HCEC 1CT (cell line): ENCODE data around the gene ZNF385B.

Experiments used
- DNase-seq: peaks from one replicate; pipeline ENCODE4 v3.0.0-alpha.2; 2017

Gene ZNF385B

DNA sequence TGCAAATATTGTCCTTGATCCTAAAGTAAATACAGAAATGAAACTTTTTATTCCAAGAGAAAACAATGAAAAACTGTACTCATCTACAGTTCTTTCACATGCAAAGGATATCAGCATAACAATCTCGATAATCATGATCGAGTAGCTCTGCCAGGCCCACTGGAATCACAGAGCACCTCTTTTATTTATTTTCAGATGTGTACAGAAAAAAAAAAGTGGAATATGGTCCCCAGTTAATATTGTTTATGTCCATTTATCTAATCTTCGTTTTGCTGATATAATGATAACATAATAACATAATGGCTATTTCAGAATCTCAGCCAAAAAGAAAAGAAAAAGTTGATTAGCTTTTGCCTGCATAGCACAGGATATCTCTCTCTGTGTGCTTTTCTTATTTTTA, 6.5 kb downstream of the ZNF385B start:
- DNase-seq: no peak

DNA sequence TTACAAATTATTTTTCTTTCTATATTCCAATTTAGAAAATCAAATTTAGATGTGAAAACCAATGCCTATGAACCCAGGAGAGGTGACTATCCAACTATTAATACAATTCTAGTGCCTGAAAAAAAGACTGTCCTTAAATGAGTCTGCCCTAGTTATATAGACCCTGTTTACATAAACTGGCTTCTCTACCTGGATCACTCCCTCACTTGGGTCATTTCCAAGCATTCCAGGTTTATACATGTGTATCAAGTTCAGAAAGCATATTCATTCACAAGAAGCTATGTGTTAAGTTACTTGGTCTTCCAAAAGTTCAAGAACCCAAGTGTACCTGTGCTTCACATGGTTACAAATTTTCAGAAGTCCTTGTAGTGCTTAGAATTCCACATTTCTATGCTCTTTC, 8.3 kb downstream of the ZNF385B start:
- no peak for DNase-seq

DNA sequence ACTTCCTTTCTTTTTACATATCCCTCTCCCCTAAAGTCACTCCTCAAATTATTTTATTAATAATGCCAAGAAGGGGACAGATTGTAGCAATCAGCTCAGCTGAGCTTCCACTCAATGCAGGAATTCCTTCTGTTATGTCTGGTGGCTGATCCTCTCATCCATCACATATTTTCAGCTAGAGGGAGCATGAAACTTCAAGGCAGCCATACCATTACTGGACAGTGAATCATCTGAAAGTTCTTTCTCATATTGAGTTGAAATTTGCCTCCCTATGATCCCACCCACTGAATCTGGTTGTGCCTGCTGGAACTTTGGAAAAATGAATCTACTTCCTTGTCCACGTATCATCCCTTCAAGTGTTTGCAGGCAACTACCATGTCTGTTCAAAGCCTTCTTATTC, 11.2 kb downstream of the ZNF385B start:
- peak; percentile 58 for DNase-seq

DNA sequence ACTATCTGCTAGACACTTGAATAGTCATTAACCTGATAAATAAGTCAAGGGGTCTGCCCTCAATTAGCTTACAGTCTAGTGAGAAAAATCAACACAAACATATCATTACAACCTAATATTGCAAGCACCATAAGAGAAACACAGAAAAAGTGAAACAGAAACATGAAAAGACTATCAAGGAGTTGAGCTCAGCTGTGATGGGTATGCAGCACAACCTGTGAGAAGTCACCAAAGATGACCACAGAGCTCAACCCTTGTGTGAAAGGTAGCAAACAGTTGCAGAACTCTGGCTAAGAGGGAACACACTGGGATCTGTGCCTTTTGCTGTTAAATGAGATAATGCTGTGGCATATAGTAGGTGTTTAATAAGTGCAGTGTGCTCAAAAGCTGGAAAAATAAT, 11.7 kb downstream of the ZNF385B start:
- no peak for DNase-seq

DNA sequence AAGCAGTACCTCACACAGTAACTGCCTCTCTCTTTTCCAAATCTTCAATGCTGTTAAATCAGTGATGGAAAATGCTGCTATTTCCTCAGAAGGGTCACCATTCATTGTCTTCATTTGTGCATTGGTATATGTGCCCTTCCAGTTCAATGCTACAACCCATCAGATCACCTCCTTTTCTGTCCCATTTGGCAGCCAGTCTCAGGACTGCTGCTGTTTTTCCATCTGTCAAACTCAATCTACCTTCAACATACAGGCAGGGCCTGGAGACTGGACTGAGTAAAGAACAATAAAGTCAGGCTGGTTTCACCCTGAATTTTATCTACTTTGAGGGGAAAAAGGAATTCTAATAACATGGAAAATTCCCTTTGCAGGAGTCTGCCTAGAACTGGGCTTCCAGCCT, 17.9 kb downstream of the ZNF385B start:
- no peak for DNase-seq

DNA sequence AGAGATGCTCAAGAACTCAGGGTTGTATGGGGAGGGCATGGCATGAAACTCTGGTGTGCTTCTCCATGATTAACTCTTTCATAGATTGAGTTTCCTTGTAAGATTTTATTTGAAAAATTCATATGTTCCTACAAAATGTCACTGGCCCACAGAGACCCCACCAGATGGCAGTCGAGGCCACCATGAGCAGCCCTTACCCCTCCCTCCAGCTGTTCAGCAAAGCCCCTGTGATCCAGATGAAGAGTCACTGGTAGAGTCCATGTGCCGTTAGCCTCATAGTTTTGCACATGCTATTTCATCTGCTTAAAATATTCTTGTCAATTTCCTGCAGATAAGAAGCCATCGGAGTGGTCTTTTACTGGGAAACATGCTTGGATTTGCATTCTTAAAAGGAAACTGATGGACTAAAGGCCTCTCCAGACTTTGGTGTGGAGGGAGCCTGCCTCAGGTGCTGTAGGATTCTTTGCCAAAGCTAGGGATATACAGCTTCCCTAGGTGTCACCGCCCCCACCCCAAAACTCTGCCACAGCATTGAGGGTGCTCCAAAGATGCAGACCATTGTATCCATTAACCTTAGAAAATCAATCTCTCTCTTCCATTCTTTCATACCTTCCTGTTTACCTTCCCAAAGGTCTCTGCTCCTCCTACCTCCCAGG, 18.8 kb downstream of the ZNF385B start:
- DNase-seq: no peak

DNA sequence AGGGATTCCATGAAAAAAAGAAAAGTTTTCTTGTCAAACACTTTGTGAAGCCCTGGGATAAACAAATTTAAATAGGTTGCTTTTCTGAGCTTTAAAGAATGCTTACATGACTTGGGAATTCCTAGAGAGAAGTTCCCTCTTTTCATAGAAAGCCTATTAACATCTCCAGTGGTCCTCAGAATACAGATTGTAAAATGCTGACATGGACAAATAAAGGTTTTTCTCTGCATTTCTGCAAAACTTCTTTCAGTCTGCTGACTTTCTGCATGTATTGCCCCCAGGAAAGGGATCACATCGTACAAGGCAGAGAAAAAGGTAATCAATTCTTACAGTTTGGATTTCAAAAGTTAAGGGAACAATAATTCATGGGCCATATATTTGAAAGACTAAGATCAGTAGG, 20.6 kb downstream of the ZNF385B start:
- DNase-seq: no peak

DNA sequence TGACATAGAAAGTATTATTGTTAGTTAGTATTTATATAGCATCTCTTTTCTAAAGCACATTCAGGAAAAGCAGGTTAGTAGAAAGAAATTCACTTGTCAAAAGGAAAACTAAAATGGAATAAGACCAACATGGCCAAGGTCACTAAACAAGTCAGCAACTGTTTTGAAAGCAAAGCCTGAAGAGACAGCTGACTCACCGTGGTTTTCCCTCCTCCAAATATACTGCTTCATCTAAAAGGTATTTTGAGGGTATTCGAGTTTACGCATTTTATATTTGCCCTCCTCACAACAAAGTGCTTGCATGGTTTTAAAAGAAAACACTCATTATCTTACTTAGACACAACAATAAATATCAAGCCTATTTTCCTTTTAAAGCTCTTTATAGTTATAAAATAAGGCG, 24.0 kb downstream of the ZNF385B start:
- DNase-seq: peak; percentile 66

DNA sequence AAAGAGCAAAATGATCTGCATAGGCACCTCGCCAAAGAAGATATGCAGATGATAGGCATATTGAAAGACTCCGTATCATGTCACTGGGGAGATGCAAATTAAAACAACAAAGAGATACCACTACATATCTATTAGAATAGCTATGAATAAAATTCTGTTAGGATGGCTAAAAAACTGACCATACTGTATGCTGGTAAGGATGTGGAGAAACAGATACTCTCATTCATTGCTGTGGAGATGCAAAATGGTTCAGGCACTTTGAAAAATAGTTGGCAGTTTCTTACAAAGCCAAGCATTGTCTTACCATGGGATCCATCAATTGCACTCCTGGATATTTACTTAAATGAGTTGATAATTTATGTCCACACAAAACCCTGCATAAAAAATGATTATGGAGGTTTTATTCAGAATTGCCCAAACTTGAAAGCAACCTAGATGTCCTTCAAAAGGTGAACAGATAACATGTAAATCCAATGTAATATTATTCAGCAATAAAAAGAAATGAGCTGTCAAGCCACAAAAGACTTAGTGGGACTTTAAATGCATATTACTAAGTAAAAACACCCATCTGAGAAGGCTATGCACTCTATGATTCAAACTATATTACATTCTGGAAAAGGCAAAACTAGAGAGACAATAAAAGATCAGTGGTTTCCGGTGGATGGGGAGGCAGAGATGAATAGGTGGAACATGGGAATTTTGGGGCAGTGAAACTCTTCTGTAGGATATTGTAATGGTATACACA, 31.2 kb downstream of the ZNF385B start:
- no peak for DNase-seq

DNA sequence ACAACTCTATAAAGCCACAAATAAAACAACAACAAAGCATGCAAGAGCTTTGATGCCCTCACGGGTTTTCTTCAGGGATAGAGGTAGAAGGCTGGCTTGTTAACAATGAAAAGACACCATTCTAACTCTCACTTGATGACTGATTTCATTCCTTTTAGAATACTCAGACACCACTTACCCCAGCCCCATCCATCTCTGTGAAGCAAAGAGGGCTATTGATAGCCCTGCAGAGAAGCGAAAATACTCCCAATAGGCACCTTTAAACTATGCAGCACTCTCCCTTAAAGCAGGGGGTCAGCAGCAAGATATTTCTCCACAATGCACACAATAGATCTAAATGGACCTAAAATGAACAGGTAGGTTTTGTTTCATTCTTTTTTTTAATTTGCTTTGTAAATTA, 35.1 kb downstream of the ZNF385B start:
- DNase-seq: no peak

DNA sequence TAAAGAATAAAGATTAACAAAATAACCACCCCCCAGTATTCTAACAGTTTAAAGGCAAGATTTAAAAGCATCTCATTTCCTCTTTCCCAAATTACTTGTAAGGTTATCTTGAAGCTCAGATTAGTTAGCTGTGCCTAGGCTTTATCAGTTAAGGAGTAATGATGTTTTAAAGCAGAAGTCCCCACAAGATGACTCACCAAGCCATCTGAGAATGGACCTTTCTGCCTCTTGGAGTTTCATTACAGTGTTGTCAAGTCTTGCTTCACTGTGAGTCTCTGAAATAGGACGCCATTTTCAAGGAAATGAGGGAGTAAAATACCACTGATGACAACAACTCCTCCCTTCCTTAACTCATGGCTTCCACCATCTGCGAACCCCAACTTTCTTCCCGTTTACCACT, 35.9 kb downstream of the ZNF385B start:
- peak; percentile 6 for DNase-seq

DNA sequence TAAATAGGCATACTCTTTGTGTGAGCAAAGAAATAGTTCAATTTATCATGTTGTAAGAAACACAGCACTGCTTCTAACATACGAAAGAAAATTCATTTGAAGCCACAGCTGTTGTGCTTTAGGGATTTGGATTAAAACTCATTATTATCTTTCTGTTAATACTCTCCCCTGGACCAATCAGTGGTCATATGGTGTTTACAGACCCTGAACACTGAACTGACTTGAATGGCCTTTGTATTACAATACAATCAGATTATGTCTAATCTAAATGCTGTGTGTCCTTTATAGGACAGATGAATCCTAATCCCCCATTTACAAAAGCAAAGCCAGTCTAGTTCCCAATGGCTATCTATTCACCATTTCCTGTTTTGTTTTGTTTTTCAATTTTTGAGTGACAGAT, 36.5 kb downstream of the ZNF385B start:
- no peak for DNase-seq

DNA sequence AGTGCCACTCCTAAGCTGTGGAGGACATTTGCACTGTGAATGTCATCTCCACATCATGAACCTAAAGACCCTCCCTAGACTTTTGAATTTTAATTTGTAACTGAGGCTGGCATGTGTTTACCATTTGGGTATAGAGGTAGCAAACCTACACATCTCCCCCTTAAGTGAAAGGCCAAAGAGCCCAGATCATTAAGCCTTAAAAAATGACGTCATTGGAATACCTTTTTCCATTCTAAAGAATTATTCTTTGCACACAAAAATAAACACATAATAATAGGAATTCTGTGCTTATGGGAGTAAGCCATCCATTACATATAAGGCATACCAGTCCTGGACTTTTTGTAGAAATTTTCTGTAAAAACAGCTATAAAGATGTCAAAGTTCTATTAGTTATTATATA, 38.9 kb downstream of the ZNF385B start:
- no peak for DNase-seq

DNA sequence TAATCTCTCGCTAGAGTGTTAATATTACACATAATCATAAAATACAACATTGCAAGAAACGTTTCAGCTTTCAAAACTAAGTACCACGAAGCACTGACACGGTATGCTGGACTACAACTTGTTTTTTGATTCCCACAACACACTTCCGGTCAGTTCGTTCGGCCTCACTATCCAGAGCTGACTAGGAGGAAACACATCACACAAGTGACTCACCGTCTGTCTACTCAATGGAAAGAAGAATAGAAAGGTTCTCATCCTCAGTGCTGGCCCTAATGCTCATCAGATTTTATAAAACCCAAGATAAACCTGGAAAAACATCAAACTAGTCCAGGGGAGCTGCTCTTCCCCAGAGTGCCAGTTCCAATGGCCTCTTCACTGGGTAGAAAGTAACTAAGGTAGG, 42.9 kb downstream of the ZNF385B start:
- DNase-seq: peak; percentile 41

DNA sequence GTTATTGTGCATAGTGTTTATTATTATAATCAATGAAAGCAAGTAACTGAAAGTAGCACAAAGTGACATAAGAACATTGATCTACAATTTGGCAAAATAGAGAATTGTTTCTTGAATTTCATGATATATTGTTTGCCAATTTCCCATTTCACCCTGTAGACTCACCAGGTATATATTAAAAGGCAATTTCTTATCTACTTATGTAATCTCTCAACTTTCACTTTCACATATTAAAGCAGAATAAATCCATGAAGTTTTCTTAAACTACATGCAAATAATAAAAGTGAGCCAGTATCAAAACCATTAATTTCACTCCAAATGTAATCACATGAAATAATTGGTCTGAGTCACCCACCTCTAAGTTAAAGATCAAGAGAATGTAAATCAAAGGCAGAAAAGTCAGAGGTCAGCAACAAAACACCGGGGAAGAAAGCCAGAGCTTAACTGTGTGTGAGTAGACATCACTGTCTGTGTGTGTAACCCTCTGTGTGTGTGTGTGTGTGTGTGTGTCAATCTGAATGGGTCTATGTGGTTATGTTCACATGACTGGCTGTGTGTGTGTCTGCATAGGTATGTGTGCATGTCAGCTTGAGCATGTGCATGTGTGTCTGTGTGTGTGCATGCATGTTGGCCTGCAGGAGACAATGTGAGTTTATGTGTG, 44.1 kb downstream of the ZNF385B start:
- DNase-seq: peak; percentile 2

DNA sequence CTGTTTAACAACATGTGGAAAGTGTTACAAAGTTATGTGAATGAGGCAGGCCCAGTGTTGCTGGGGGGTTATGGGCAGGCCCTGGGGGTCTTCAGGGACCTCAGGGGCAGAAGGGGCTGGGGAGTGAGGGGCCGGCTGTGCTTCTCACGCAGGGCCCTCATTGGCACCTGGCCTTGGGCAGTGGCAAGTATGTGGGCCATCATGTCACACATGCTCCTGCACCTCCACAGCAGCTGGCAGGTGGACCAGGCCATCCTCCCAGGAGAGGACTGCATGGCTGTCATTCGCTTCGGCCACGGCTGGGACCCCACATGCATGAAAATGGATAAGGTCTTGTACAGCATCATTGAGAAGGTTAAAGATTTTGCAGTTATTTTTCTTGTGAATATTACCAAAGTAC, 47.4 kb downstream of the ZNF385B start:
- no peak for DNase-seq

DNA sequence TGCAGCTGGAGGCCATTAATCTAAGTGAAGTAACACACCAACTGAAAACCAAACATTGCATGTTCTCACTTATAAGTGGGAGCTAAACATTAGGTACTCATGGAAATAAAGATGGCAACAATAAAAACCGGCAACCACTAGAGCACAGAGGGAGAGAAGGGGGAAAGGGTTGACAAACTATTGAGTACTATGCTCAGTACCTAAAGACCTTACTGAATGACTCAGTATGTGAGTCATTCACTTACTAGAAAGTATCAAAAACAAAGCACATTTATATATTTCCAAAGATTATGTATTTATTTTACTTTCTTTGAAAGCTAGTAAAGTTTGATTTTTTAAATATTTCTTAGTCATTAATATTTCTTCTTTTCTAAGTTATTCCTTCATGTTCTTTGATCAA, 48.9 kb downstream of the ZNF385B start:
- peak; percentile 6 for DNase-seq

DNA sequence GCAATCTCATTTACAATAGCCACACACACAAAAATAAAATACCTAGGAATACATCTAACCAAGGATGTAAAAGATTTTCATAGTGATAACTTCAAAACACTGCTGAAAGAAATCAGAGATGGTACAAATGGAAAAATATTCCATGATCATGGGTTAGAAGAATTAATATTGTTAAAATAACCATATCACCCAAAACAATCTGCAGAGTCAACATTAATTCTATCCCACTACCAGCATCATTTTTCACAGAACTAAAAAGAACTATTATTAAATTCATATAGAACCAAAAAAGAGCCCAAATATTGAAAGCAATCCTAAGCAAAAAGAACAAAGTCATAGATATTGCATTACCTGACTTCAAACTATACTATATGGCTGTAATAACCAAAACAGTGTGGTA, 50.4 kb downstream of the ZNF385B start:
- no peak for DNase-seq

DNA sequence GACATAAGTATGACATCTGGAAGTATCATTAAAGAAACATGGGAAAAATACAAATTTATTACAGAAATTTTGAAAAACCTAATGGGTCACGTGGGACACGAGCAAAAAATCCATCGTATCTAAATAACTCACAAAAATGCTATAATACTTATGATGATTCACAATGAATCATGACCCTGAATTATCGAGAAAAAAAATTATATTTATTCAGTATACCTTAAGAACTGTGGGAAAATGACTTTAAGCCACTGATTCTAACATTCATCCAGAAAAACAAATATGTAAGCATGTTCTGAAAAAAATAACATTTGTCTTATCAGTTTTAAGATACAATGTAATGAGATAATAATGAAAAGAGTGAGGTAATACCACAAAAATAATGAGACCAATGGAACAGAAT, 51.8 kb downstream of the ZNF385B start:
- no peak for DNase-seq

DNA sequence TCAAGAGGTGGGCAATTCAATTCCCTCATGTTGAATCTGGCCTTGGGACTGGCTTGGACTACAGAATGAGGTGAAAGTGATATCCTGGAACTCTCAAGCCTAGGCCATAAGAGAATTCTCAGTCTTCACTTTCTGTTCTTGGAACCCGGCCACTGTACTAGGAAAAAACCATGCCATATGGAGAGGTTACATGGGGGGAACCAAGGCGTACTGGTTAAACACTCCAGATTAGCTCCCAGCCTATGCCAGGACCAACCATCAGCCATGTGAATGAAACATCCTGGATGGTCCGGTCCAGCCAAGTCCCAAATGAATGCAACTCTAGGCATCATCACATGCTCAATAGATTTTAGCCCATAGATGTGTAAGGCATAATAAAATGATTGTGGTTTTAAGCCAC, 56.4 kb downstream of the ZNF385B start:
- DNase-seq: no peak

DNA sequence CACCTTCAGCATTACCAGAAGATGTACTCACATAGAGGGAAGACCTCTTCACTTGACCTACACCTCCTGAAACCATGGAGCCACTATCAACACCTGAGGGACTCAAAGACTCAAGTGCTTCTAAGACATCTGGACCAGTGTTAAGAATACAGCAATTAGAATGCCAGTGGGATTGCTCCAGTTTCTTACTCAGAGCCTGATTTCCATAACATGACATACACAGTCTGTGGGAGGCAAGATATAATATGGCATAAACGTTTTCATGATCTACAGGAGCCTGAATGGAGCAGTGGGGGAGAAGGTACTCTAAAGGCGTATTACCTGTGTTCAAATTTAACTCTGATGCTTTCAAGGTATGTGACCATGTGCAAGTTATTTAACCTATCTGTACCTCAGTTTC, 57.2 kb downstream of the ZNF385B start:
- no peak for DNase-seq

DNA sequence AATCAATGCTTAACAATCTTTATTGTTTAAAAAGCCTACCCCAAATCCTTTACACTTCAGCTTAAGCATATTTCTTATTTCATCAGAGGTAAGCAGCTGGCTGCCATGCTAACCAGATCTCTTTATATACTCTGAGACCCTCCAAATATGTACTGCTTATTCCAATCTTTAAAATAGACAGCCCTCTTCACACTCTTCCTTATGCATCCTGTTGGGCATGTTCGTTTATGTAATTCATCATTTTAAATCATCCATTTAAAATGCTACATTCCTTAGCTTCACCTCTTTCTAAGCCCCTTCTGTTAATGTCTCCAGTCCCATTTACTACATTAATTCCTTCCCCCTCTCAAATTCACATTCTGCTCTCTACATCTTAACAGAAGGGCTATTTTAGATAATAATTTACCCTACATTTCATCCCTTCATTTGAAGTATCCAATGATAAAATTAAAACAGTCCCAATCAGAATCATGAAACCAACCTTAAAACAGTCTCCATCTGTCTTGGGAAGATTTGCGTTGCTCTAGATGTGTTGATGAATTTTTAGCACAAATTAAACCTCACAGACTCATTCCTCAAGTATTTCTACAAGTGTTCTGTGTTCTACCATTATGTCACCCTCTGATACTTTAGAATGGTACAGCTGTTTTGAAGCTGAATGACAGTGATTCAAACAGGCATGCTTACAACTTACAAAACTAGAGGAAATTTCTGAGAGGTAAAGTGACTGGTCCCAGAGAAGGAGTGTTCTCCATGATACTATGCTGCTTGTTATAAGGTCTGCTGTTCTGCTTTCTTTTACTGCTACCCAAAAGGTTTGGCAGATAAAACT, 59.1 kb downstream of the ZNF385B start:
- no peak for DNase-seq

DNA sequence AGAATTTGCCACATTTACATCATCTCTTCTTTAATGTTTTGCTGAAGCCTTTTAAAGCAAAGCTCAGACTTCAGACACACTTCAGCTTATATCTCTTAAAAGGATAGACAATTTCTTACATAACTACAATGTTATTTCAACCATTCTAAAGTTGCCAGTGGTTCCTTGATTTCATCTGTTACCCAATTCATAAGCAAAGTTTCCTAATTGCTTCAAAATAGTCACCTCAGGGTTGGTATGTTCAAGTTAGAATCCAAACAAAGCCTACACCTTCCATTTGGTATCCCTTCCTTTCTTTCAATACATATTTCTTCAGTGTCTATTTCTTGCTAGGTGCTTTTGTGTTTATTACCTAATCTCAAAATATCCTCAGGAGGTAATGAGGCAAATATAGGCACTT, 60.6 kb downstream of the ZNF385B start:
- no peak for DNase-seq
